NCI-H2196 (cell line): ENCODE measurements around the gene ITGA8.

ENCODE experiments used
- DNase-seq: peaks from one replicate; lab custom pipeline; 2025; ENCODE audit not compliant: unreplicated experiment; lab: John Stamatoyannopoulos, UW

Gene ITGA8

GRCh38 chr10:15737656-15738055, 17.9 kb upstream of the ITGA8 start:
- DNase-seq, result no peak

- DNase-seq, result no peak
These were observed 16.0 kb upstream of the ITGA8 start for GRCh38 chr10:15735763-15736162.

- no peak for DNase-seq
These were observed 10.6 kb upstream of the ITGA8 start for GRCh38 chr10:15730341-15730740.

- DNase-seq, result no peak
These were observed 10.2 kb upstream of the ITGA8 start for GRCh38 chr10:15729890-15730289.

GRCh38 chr10:15726042-15726441, 6.3 kb upstream of the ITGA8 start:
- DNase-seq, result no peak

- DNase-seq, result peak; percentile 4
These were observed 5.9 kb upstream of the ITGA8 start for GRCh38 chr10:15725603-15726002.

- DNase-seq, result no peak
These were observed 5.0 kb upstream of the ITGA8 start for GRCh38 chr10:15724683-15725082.

GRCh38 chr10:15723803-15724202, 4.1 kb upstream of the ITGA8 start:
- DNase-seq, result no peak

- no peak for DNase-seq
These were observed 1.0 kb upstream of the ITGA8 start for GRCh38 chr10:15720635-15721287.

GRCh38 chr10:15719049-15719898, 448 bp downstream of the ITGA8 start:
- no peak for DNase-seq

- no peak for DNase-seq
These were observed 1.1 kb downstream of the ITGA8 start for GRCh38 chr10:15718694-15719048.

- DNase-seq, result no peak
These were observed 4.0 kb downstream of the ITGA8 start for GRCh38 chr10:15715619-15716227.

- no peak for DNase-seq
These were observed 4.9 kb downstream of the ITGA8 start for GRCh38 chr10:15714847-15715246.

- DNase-seq, result no peak
These were observed 6.8 kb downstream of the ITGA8 start for GRCh38 chr10:15712883-15713282.

- DNase-seq, result no peak
These were observed 9.3 kb downstream of the ITGA8 start for GRCh38 chr10:15710455-15710854.

- no peak for DNase-seq
These were observed 14.4 kb downstream of the ITGA8 start for GRCh38 chr10:15705298-15705697.

- no peak for DNase-seq
These were observed 15.1 kb downstream of the ITGA8 start for GRCh38 chr10:15704581-15704968.

- no peak for DNase-seq
These were observed 15.7 kb downstream of the ITGA8 start for GRCh38 chr10:15703944-15704580.

GRCh38 chr10:15703151-15703880, 16.4 kb downstream of the ITGA8 start:
- DNase-seq, result no peak

- no peak for DNase-seq
These were observed 19.5 kb downstream of the ITGA8 start for GRCh38 chr10:15700078-15700674.

GRCh38 chr10:15695852-15696251, 23.9 kb downstream of the ITGA8 start:
- no peak for DNase-seq
